Urothelium cell line (cell line): ENCODE results near the gene SPATA25.
A peak's percentile ranks its signal among the peaks of the same experiment; 100 is the strongest.

Source experiments
- DNase-seq: peaks from one replicate; pipeline ENCODE4 v3.0.0; 2011; ENCODE audit warnings: low spot score, mixed read lengths
- FAIRE-seq: peaks from 2 replicates; lab custom pipeline; 2011; peaks lifted over from hg19 to GRCh38; lab: Jason Lieb, UNC

SPATA25 gene

DNA sequence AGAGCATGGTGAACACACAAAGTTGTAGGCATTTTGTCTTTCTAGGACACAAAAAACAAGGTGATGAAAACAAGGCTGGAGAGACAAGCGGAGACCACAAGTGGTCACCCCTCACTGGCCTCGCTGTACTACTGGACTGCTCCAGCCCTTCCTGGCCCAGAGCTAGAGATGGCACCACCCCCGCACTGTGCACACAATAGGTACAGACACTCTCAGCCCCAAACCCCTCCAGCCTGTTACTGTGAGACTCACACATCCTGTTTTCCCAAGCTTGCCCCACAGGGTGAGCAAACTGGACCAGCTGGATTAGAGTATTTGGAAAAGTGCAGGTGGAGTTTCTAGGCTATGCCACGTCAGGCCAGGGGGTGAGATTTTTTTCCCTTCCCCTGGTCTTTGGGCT, 14.8 kb downstream of the SPATA25 start:
- FAIRE-seq (no peak), DNase-seq (no peak)

DNA sequence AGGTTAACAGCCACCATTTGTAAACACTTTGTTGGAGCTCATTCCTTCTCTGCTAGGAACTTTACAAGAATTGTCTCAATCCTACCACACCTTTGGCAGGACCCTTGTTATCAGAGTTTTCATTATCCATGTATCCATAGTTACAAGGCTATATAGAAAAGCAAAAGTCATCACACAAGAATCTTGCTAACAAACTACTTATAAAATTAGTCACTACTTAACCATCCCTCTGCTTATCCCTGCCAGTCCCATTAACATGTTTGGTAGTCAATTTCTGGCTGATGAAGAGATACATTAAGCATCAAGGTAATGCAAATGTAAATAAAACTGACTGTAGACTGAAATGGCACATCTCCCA, 19.6 kb downstream of the SPATA25 start:
- FAIRE-seq (no peak), DNase-seq (peak; percentile 18)

DNA sequence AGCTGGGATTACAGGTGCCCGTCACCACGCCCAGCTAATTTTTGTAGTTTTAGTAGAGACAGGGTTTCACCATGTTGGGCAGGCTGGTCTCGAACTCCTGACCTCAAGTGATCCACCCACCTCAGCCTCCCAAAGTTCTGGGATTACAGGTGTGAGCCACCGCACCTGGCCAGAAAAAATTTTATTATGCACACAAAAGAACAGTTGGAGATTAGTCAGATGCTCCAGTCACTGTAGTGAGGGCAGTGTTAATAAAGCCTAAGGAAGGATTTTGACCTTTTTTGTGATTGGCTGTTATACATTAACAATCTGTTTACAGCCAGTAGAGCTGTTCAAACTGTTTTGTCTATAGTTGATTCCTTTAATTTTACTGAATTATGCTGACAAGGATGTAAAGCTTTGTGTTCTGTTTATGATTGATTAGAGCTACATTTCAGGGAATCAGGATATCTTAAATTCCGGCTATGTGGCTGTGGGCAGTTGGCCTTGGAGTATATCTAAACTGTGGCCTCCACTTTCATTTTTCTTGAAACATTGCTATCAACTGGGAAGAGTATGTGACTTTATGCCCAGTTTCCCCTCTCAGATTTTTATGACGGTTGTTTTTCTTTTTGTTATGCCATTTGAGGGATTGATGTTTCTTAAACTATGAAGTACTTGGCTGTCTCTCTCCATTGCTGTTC, 20.1 kb downstream of the SPATA25 start:
- DNase-seq (no peak), FAIRE-seq (no peak)

DNA sequence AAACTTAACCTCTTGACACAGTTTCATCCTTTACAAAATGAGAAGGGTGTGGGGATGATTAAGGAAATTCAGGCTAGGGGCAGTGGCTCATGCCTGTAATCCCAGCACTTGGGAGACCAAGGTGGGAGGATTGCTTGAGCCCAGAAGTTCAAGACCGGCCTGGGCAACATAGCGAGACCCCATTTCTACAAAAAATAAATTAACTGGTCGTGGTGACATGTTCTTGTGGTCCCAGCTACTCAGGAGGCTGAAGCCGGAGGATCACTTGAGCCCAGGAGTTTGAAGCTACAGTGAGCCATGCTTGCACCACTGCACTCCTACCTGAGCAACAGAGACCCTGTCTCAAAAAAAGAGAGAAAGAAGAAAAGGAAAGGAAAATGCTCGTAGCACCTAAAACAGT, 21.0 kb downstream of the SPATA25 start:
- FAIRE-seq (no peak), DNase-seq (no peak)

DNA sequence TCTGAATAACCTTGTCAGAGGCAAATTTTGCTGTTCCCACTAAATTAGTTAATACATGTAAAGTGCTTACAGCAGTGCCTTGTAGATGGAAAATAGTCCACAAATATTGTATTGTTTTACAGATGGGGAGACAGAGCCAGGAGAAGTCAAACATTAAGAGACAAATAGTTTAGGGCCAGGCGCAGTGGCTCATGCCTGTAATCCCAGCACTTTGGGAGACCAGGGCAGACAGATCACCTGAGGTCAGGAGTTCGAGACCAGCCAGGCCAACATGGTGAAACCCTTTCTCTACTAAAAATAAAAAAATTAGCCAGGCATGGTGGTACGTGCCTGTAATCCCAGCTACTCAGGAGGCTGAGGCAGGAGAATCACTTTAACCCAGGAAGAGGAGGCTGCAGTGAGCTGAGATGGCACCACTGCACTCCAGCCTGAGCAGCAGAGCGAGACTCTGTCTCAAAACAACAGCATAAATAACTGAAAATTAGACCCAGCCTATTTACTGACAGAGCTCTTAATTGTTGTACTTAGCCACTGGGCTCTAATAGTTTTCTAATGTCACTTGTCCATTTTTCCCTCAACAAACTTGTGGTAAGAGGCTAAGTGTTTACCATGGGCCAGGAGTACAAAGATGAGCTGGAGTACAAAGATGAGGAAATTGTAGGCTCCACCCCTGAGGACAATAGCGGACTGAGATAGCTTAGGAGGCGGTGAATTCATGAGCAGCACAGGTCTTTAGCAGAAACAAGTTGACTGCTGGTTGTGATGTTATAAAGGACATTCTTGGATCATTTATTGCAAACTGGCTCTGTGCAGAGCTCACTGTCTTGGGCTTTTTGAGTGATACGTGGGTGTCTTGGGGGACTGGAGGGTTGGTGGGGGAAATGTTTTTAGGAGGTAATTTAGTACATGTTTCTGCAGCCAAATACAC, 23.6 kb downstream of the SPATA25 start:
- DNase-seq (no peak), FAIRE-seq (no peak)

DNA sequence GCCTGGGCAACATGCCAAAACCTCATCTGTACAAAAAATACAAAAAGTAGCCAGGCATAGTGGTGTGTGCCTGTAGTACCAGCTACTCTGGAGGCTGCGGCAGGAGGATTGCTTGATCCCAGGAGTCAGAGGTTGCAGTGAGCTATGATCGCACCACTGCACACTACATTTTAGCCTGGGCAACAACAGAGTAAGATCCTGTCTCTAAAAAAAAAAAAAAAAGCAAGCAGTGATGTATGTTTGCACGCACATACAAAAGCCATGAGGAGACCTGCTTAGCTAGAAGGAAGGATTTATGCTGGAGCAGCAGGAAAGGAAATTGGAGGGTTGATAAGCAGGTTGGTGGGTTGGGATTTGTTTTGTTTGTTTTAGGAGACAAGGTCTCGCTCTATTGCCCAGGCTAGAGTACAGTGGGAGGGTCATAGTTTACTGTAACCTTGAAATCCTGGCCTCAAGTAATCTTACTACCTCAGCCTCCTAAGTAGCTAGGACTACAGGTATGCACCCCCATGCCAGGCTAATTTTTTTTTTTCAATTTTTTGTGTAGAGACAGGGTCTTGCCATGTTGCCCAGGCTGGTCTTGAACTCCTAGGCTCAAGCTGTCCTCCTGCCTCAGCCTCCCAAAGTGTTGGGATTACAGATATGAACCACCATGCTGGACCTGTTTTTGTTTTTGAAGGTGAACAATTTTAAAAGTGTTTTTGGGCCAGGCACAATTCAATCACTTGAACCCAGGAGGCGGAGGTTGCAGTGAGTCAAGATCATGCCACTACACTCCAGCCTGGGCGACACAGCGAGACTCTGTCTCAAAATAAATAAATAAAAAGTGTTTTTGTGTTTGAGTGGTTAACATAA, 26.0 kb downstream of the SPATA25 start:
- FAIRE-seq: no peak
- no peak for DNase-seq

DNA sequence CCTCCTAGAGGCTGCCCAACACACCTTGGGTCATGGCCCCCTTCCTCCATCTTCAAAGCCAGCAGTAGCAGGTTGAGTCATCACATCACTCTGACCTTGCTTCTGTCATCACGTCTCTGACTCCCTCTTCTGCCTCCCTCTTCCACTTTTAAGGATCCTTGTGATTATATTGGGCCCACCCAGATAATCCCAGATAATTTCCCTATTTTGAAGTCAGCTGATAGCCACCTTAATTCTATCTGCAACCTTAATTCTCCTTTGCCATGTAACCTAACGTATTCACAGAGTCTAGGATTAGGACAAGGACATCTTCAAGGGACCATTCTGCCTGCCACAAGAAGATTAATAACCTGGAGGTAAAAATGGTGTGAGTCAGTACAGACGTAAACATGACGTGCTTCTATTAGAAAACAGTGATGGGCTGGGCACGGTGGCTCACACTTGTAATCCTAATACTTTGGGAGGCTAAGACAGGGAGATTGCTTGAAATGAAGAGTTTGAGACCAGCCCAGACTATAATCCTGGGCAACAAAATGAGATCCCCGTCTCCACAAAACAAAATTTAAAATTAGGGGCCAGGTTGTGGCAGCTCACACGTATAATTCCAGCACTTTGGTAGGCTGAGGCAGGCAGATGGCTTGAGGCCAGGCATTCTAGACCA, 26.7 kb downstream of the SPATA25 start:
- FAIRE-seq (no peak), DNase-seq (no peak)

DNA sequence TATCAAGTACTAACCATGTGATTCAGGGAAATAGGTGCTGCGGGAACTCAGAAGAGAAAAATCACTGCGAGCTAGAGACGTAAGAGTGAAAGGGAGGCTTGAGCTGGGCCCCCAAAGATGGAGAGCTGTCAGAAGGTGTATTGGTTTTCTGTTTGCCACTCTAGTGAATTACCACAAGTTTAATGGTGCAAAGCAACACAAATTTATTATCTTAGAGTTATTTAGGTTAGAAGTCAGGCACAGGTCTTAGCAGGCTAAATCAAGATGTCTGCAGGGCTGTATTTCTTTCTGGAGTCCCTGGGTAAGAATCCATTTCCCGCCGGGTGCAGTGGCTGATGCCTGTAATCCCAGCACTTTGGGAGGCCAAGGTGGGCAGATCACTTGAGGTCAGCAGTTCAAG, 27.5 kb downstream of the SPATA25 start:
- no peak for DNase-seq
- FAIRE-seq: no peak

DNA sequence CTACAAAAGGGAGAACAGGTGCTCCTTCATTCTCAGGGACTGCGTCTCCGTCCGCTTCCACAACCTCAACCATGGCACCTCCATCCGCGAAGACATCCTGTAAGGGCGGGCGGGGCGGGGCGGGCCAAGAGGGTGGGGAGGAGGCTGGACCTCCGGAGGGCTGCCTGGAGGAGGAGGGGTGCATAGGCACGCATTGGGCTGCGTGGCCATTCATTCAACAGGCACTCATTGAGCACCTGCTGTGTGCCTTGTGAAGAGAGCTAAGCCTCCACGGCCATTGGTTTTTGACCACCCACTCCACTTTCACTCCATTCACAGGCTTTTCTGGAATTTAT, 29.6 kb downstream of the SPATA25 start:
- FAIRE-seq: no peak
- peak; percentile 32 for DNase-seq

DNA sequence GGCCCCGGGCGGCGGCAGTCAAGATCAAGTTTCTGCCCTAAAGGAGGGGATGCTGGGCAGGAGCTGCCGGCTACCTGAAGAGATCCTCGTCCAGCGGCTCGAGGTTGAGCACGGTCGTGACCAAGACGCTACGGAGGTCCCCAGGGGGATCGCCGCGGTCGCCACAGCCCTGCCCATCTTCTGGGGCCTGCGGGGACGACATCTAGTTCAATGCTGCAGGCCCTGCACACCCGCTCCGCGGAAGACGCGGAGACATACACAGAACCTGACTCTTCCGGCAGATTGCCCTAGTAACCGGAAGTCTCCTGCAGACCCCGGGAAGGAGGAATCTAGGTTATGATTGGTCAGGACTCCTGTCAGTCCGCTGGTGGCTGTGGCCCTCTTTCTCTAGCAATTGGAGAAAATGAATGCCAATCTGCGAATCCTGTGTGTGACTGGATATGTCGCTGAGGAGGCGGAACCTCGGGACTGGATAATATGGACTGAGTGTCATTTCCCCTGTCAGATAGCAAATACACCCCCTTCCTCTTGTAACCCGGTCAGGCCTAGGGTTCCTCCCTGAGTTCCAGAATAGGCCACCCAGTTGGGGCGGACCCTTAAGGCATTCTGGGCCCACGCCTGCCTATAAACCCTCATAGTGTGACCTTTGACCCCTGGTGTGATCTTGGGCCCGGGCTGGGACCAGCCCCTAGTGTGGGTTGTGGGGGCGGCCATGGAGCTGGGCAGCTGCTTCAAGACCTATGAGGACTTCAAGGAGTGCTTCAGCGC, 30.1 kb downstream of the SPATA25 start, which contains the start of the genes ACOT8 and ZSWIM3:
Gene ACOT8 (minus strand): TSS at position 279 of the 768 bp plus-strand sequence. CDS start 77 bp downstream, at position 202.
Gene ZSWIM3 (plus strand): TSS at position 501 of the 768 bp plus-strand sequence. CDS start 212 bp downstream, at position 713.
- FAIRE-seq: peak; percentile 42
- peak; percentile 100 for DNase-seq

DNA sequence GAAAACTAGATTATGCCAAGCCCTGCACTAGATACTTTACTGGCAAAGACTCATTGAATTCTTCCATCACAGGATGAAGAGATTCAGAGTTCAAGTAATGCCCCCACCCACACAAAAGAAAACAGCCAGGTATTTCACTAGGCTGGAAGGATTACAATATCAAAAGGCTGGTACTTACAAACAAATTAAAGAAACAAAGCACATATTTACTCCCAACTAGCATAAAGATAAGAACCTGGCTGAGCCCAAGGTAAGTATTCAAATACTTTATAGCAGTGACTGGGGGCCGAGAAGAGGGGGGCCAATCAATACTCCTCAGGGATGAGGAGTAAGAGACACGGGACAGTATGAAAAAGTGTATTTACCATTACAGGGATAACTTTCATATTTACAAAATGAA, 33.9 kb downstream of the SPATA25 start:
- DNase-seq (no peak), FAIRE-seq (no peak)

DNA sequence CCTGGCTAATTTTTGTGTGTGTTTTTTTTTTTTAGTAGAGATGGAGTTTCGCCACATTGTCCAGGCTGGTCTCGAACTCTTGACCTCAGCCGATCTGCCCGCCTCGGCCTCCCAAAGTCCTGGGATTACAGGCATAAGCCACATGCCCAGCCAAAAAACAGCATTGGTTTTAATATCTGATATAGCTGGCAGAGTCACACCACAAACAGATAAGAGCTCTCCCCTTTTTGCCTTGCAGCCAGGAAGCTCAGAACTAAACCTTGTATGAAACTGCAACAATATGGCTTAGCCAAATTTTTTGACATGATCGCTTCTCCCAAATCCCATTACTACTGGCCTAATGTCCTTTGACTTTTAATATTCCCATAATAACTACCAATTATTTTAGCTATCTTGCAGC, 35.1 kb downstream of the SPATA25 start:
- no peak for DNase-seq
- FAIRE-seq: no peak

DNA sequence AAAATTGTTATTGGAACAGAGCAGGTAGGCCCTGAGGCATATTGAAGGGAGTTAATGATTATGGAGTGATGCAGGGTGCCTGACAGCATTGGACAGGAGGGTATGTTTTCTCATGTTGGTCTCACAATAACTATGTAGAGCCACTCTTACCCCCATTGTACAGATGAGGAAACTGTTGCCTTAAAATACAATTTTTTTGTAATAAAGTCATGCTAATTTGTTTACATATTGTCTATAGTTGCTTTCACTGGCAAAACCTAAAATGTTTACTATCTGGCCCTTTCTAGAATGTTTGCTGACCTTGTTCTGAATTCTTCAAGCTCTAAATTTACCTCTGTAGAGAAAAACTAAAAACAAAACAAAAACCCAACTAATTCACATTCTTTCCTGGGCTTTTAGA, 35.9 kb downstream of the SPATA25 start:
- DNase-seq (no peak), FAIRE-seq (no peak)

DNA sequence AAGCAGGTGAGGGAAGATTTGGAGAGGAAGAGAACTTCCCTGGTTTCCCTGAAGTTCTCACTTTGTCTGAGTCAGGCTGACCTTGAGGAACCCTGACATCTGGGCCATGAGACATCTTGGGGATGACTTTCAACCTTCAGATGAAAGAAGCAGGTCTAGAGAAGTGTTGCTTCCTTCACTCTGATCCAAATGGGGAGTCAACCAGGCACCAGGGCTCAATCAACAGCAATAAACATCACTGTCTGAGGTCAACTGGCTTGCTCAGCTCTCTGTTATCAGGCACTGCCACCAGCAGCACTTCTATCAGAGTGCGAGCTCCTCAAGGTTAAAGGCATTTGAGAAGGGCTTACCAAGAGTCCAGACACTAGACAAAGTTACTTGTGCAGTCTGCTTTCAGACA, 36.5 kb downstream of the SPATA25 start:
- FAIRE-seq (no peak), DNase-seq (no peak)

DNA sequence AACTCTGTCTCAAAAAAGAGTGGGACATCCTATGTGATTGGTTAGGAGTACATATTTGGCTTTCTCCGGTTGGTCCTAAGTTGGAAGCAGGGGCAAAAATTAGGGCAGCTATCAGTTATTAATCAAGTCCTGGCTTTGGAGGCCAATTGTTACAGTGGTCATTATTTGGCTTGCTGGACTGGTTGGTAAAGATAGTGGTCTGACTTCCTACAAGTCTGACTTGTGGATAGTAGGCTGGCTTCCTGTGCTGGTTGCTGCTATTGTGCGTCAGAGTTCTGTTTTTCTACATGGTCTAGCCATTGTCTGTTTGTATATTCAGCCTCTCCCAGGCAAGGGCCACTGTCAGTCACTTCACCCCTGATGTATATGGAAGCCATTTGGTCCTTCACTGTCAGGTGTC, 37.2 kb downstream of the SPATA25 start:
- FAIRE-seq (no peak), DNase-seq (no peak)

DNA sequence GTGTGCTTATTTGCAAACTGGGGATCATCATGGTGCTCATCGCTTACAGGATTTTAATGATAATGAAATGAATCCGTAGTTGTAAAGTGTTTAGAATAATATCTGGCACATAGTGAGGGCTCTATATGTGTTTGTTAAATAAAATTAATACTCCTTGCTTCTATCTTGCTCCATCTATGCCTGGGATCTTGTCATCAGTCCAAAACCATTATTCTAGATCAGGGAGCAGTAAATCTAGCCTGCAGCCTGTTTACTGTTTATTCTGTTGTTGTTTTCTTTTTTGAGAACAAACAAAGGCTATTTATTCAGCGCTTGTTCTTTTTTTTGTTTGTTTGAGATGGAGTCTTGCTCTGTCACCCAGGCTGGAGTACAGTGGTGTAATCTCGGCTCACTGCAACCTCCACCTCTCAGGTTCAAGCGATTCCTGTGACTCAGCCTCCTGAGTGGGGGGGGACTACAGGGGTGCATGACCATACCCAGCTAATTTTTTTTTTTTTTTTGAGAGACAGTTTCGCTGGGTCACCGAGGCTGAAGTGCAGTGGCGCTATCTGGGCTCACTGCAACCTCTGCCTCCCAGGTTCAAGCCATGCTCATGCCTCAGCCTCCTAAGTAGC, 38.3 kb downstream of the SPATA25 start:
- DNase-seq (no peak), FAIRE-seq (no peak)

DNA sequence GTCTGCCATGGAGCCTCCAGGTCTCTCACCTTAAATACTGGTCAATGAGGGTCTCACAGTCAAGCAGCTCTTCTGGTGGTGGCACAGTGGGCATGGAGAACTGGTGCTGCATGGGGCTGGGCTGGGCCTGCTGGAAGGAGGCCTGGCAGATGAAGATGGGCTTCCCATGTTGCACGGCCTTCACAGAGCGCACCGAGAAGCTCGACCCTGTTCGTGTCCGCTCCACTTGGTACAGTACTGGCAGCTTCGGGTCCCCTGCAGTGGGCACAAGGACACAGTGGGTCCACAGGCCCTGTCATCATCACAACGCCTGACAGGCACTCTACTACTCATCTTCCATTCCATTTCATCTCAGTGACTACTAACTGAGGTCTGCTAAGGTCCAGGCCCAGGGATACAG, 39.0 kb downstream of the SPATA25 start:
- FAIRE-seq (no peak), DNase-seq (no peak)

DNA sequence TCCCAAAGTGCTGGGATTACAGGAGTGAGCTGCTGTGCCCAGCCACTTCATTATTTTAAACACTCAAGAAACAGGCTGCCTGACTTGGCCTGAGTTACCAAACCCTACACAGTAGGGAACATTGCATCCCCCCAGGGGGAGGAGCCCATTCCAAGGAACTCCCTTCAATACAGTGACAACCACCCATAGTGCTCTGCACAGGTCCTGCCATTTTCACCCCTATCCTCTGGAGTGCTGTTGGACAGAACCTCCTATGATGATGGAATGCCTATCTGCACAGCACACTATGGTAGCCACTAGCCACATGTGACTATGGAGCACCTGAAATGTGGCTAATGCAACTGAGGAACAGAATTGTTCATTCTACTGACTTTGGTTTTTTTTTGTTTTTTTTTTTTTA, 42.0 kb downstream of the SPATA25 start:
- DNase-seq: no peak
- FAIRE-seq: no peak

DNA sequence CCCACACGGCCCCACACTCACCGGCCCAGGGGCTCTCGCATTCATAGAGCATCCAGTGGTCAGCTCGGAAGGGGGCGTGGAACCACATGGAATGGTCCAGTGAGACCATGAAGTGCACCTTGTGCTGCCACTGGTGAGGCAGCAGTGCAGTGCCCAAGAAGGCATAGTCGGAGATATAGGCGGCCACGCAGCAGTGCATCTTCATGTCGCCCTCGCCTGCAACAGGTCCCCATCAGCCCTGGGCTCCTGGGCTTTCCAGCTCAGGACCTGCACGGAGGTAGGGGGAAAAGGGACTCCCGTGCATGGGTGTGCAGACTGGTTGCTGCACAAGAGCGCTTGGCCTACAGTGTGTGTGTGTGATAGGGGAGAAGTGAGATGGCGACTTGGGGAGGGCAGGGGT, 43.9 kb downstream of the SPATA25 start:
- DNase-seq: no peak
- no peak for FAIRE-seq
